HFFc6 (cell line): Measurements from ENCODE around the gene RFLNA. TPM values are rescaled to one million over a fixed set of nuclear protein-coding genes. Genes with fewer than 3 reads are reported as not detected.

ENCODE experiments used
- DNase-seq: peaks from one replicate; pipeline ENCODE4 v3.0.0-alpha.2; 2018
- H3K27ac Mint-ChIP-seq: 2 replicates; pipeline ENCODE4 v1.8.0; 2020; ENCODE audit warnings: mild to moderate bottlenecking, mixed read lengths
- H3K27me3 Mint-ChIP-seq: 2 replicates; pipeline ENCODE4 v1.8.0; 2021; ENCODE audit warnings: mild to moderate bottlenecking, moderate library complexity, mixed read lengths; ENCODE audit not compliant: insufficient read depth
- H3K36me3 Mint-ChIP-seq: 2 replicates; pipeline ENCODE4 v1.8.0; 2021; ENCODE audit warnings: low read depth, mixed read lengths
- H3K4me1 Mint-ChIP-seq: 2 replicates; pipeline ENCODE4 v1.8.0; 2020; ENCODE audit warnings: low read depth, mixed read lengths
- H3K4me3 Mint-ChIP-seq: 2 replicates; pipeline ENCODE4 v1.8.0; 2020; ENCODE audit warnings: mild to moderate bottlenecking, moderate library complexity, mixed read lengths
- H3K9me3 Mint-ChIP-seq: 2 replicates; pipeline ENCODE4 v1.8.0; 2020; ENCODE audit warnings: mild to moderate bottlenecking, mixed read lengths
- total RNA-seq, 6 experiments: library from RNA; stranded (reverse); fragmentation: NEBNext Ultra II Directional; extraction: Animal tissue kit (Norgen Biotek cat#: 25700); gene quantifications; 2 replicates in 1 of 6; 3 replicates in 5 of 6; pipeline ENCODE4 v1.2.3, GENCODE V29; 2021
- TF ChIP-seq, protein P1 (sequence below): fragments of 200-600 bp; sonication (generic); IDR thresholded peaks from 2 replicates; pipeline ENCODE4 v1.5.0; 2021; ENCODE audit warnings: antibody characterized with exemption, mild to moderate bottlenecking

The RFLNA gene
- total RNA-seq, 6 experiments from 2014 or later = not detected

DNA sequence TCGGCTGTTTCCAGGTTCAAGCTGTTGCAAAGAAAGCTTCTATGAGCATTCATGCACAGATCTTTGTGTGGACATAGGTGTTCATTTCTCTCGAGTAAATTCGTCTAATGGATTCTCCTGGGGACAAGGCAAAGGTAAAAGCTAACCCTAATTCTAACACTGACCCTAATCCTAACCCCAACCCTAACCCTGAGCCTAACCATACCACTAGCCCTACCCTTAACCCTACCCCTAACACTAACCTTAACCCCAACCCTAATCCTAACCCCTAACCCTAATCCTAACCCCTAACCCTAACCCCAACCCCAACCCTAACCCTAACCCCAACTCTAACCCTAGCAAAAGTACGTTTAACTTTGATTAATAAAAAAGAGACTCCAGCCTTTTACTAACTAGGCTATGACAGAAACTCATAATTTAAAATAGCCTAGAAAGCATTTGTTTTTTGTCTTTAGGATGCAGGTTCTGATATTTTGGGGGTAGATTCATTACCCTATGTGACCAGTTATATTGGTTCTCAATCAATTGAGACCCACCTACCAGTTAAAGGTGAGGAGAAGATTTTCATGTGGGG lies 27.6 kb upstream of the RFLNA start:
- no peak for DNase-seq
- no peak overlapping the region for H3K4me3 Mint-ChIP-seq
- H3K4me1 Mint-ChIP-seq = no peaks in the 10 kb centered on the region
- no peaks in the 10 kb centered on the region; the same call in 1 of the 2 replicates for H3K9me3 Mint-ChIP-seq
- H3K27ac Mint-ChIP-seq = no peak overlapping the region
- H3K36me3 Mint-ChIP-seq = no peaks in the 10 kb centered on the region
- H3K27me3 Mint-ChIP-seq = peaks cover 63% of the 10 kb centered on the region
- TF ChIP-seq, protein P1, sequence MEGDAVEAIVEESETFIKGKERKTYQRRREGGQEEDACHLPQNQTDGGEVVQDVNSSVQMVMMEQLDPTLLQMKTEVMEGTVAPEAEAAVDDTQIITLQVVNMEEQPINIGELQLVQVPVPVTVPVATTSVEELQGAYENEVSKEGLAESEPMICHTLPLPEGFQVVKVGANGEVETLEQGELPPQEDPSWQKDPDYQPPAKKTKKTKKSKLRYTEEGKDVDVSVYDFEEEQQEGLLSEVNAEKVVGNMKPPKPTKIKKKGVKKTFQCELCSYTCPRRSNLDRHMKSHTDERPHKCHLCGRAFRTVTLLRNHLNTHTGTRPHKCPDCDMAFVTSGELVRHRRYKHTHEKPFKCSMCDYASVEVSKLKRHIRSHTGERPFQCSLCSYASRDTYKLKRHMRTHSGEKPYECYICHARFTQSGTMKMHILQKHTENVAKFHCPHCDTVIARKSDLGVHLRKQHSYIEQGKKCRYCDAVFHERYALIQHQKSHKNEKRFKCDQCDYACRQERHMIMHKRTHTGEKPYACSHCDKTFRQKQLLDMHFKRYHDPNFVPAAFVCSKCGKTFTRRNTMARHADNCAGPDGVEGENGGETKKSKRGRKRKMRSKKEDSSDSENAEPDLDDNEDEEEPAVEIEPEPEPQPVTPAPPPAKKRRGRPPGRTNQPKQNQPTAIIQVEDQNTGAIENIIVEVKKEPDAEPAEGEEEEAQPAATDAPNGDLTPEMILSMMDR = no peak

DNA sequence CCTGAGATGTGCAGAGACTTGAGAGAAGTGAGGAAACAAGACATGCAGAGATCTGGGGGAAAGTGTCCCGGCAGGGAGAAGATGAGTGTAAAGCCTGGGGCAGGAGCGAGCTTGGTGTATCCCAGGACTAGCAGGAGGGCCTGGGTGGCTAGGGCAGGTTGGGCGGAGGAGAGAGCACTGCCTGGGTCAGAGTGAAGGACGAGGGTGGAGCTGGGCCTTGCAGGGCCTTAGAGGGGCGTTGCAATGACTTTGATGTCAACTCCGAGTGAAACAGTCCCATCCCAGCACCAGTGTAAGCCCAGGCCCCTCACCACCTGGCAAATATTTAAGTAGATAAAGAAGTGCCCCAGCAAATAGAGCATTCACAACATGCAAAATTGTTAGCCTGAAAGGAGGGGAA lies 24.2 kb upstream of the RFLNA start:
- peaks cover 5% of the 10 kb centered on the region; the same call in 1 of the 2 replicates for H3K36me3 Mint-ChIP-seq
- TF ChIP-seq, protein P1 = no peak
- peaks cover 42% of the 10 kb centered on the region for H3K27me3 Mint-ChIP-seq
- no peaks in the 10 kb centered on the region; the same call in 1 of the 2 replicates for H3K9me3 Mint-ChIP-seq
- no peak overlapping the region for H3K27ac Mint-ChIP-seq
- no peak overlapping the region for H3K4me3 Mint-ChIP-seq
- no peak for DNase-seq
- 0 out of 2 replicates have a peak, but pooled peaks cover 4% of the 10 kb centered on the region for H3K4me1 Mint-ChIP-seq

DNA sequence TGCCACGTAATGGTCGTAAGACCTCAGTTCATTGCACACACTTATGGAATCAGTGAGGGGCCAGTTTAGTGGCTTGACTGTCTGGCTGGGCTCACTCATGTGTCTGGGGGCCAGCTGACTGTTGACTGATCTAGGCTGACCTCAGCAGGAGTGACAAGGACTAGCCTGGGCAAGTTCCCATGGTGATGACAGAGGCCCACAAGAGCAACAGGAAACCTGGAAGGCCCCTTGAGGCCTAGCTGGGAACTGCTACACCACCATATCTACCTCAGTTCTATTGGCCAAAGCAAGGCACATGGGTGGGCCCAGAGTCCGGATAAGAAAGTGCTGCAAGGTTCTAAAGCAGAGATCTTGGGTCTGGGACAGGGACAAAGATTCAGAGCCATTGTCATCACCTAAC lies 21.3 kb upstream of the RFLNA start:
- H3K4me3 Mint-ChIP-seq = no peak overlapping the region
- 0 out of 2 replicates have a peak, but pooled peaks cover 4% of the 10 kb centered on the region for H3K4me1 Mint-ChIP-seq
- DNase-seq = peak; percentile 37
- no peak overlapping the region for H3K27ac Mint-ChIP-seq
- TF ChIP-seq, protein P1 = peak; percentile 56
- peaks cover 49% of the 10 kb centered on the region for H3K27me3 Mint-ChIP-seq
- peaks cover 5% of the 10 kb centered on the region; the same call in 1 of the 2 replicates for H3K36me3 Mint-ChIP-seq
- no peaks in the 10 kb centered on the region; the same call in 1 of the 2 replicates for H3K9me3 Mint-ChIP-seq

DNA sequence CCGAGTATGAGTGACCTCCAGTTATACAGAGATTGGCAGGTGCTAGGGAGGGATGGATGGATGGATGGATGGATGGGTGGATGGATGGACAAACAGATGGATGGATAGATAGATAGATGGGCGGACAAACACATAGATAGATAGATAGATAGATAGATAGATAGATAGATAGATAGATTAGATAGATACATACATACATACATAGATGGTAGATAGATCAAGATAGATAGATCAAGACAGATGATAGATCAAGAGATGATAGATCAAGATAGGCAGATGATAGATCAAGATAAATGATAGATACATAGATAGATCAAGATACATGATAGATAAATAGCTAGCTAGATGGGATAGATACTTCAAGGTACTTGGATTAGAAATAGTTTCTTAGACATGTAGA lies 18.6 kb upstream of the RFLNA start:
- Mint-ChIP-seq H3K36me3 (peaks cover 5% of the 10 kb centered on the region; the same call in 1 of the 2 replicates), H3K9me3 (no peaks in the 10 kb centered on the region; the same call in 1 of the 2 replicates), H3K4me3 (no peak overlapping the region), H3K4me1 (0 out of 2 replicates have a peak, but pooled peaks cover 4% of the 10 kb centered on the region), H3K27me3 (peaks cover 34% of the 10 kb centered on the region), H3K27ac (no peak overlapping the region)
- DNase-seq = no peak
- TF ChIP-seq, protein P1 = no peak

DNA sequence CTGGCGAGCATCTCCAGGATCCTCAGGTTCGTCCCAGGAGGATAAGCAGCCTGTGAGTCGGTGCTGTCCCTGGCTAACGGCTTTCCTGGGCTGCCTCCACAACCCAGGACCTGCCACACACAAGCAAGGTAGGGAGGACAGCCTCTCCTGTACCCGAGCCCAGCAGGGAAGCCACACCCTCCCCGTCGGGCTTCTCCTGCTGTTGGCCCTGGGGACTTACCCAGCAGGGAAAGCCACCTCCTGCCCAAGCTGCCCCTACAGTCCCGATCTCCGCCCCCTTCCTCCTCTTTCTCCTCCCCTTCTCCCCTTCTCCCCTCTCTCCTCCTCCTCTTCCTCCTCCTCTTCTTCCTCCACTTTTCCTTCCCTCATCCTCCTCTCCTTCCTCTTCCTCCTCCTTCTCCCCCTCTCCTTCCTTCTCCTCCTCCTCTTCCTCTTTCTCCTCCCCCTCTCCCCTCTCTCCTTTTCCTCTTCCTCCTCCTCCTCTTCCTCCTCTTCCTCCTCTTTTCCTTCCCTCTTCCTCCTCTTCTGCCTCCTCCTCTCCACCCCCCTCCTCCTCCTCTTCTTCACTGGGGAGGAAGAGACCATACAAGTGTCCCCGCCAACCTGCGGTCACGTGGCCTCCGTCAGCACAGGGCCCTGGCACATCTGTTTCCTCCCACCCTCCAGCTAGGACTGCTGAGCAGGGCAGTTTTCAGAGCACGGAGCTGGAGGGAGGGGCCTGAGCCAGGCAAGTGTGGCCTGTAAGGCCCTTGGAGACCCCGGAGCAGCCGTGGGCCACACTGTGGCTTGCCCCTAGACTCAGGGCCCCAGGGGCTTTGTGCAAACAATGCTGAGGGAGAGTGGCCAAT lies 17.3 kb upstream of the RFLNA start:
- TF ChIP-seq, protein P1 = no peak
- no peaks in the 10 kb centered on the region; the same call in 1 of the 2 replicates for H3K9me3 Mint-ChIP-seq
- DNase-seq = no peak
- 0 out of 2 replicates have a peak, but pooled peaks cover 4% of the 10 kb centered on the region for H3K4me1 Mint-ChIP-seq
- no peak overlapping the region for H3K27ac Mint-ChIP-seq
- peaks cover 30% of the 10 kb centered on the region for H3K27me3 Mint-ChIP-seq
- H3K4me3 Mint-ChIP-seq = no peak overlapping the region
- H3K36me3 Mint-ChIP-seq = peaks cover 5% of the 10 kb centered on the region; the same call in 1 of the 2 replicates
